Stimulated activated CD8-positive, alpha-beta memory T cell treated with anti-CD3 and anti-CD28 coated beads, Interleukin-7, amount 100 ng/mL, for 4 hours (primary cell): ENCODE measurements around the gene VPS54.
A peak's percentile ranks its signal among the peaks of the same experiment; 100 is the strongest.
"Not testable (repeated sequence)": the region's sequence is repeated elsewhere in the genome, so short reads cannot be mapped to it uniquely, and the experiment has no call there.

Source experiments
- DNase-seq, 2 donors: peaks; one replicate each; pipeline ENCODE4 v3.0.0-alpha.2; 2020; ENCODE audit warnings: low read depth in 2 of 2

The VPS54 gene

GRCh38 chr2:64024259-64024949 is 5.2 kb upstream of the VPS54 start:
- no peak for DNase-seq

- no peak for DNase-seq
These were observed 4.4 kb upstream of the VPS54 start for GRCh38 chr2:64023485-64024258.

- no peak for DNase-seq
These were observed 2.4 kb upstream of the VPS54 start for GRCh38 chr2:64021578-64021977.

GRCh38 chr2:64019975-64020528 is 824 bp upstream of the VPS54 start:
- no peak for DNase-seq

- peak in 1 of 2 donors; percentile 43 for DNase-seq
These were observed 536 bp downstream of the VPS54 start for GRCh38 chr2:64018701-64019082.

GRCh38 chr2:64017811-64018700 is 1.2 kb downstream of the VPS54 start:
- DNase-seq, result no peak

GRCh38 chr2:64015898-64016297 is 3.3 kb downstream of the VPS54 start:
- DNase-seq, result no peak

DNA sequence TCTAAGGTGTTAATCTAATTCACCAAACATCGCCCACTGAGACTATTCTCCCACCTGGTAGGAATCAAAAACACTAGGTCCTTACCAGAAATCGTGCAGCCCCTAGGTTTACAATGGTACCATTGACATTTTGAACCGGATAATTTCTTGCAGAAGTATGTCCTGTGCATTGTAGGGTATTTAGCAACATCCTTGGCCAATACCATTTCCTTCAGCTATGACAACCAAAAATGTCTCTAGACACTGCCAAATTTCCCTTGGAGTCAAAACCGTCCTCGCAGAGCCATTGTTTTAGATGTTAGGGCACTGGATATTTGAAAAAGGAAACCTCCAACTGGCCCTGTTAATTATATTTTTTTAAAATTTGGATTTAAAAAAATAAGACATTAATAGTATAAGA is 3.8 kb downstream of the VPS54 start:
- DNase-seq, result no peak

GRCh38 chr2:64014628-64015027 is 4.6 kb downstream of the VPS54 start:
- no peak for DNase-seq

DNA sequence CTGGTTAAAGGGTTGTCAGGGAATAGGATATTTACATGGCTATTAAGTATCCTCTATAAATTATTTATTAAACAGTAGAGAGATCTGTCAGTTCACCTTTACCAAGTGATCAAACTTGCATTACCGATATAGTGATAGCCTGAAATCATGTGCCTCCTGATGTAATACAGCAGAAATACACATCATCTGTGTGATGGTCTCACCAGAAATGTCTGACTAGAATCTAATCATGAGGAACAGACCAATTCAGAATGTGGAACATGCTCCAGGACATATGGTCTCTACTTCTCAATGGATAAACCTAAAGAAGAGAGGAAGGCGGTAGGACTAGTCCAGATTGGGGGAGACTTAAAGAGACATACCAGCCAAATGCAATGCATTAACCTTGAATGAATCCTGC is 6.2 kb downstream of the VPS54 start:
- DNase-seq, result no peak

DNA sequence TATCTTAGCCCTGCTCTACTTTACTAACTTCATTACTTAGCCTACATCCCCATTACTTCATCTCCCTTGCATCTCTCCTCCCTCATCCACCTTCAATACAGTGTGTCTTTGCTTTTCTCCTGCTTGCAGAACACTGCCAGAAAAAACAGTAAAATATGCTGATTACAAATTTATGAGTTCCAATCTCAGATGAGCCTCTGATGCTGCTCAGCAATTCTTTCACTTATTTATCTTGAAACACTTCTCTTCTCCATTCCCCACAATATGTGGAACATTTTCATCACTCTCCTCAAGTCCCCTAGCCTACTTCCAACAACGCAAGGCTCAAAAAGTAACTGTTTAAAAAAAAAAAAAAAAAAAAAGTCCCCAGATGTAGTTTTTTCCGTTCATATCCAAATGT is 7.1 kb downstream of the VPS54 start:
- DNase-seq, result no peak

DNA sequence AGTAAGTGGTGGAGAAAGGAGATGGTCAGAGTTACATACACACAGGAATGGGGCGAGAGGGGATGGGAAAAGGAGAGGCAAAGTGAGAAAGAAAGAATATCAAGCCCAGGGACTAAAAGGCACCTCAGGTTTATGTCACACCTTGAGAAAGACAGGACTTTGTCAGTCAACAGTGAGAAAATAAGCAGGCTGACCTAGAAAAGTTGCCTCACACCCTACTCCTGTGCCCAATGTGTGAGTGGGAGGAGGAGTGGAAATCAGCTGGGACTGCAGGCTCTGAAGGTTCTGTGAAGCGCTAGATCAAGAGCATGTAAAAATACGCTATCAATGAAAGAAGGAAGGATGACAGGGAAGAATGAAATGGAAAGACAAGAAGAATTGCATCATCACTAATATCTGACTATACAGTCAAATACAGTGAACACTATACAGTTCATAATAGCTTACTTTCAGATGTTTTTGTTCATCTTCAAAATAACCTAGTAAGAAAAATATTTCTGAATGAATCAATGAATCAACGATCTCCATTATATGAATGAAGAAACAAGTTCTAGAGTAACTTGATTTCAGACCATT is 10.7 kb downstream of the VPS54 start:
- no peak for DNase-seq

DNA sequence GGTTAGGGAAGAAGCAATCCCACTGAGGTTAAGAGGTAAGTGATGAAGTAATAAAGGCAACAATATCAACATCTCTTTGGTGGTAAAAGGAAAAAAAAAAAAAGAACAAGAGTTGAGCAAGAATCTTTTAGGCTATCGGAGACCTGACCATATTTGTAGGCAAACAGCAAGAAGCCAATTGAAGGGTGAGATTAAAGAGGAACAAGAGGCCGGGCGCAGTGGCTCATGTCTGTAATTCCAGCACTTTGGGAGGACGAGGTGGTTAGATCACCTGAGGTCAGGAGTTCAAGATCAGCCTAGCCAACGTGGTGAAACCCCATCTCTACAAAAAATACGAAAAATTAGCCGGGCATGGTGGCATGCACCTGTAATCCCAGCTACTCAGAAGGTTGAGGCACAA is 11.3 kb downstream of the VPS54 start:
- no peak for DNase-seq

DNA sequence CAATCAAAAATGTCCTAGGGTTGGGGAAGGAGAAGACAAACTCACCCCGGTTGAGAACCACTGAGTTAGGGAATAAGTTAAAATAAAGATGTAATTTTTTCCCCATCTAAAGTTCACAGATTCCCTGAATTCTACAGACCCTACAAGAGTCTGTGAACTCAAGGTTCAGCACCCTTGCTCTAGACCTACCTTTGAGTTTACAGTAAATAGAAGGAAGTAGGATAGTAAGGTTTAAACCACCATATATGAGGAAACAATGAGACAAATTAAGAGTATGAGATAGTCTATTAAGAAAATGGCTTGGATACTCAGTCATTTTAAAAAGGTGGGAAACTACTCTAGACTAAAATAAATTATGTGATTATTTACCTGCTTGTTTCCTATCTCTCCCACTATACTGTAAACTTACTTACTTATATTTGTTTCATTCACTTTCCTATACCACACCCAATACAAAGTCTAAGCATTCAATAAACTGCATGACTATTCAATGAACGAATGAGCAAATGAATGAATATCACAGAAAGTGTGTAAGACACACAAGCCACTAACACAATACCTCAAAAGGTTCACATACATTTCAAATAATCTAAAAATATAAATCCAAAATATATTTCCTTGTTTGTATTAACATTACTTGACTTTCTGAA is 13.4 kb downstream of the VPS54 start:
- no peak for DNase-seq

DNA sequence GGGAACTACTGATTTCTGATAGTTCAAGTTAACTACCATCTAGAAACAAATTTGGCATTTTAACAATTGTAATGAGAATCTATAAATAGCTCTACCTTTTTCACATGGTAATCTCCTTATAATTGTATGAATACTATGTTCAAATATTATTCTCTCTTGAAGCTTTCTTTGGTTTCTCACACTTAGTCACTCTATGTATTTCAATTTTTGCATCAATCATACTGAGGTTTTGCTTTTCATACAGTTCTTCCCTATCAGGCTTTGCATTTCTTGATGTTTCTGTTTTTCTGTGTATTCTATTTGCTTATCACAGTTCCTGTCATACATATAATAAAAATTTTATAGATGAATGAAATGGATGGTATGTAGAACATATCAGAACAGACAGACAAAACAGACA is 16.0 kb downstream of the VPS54 start:
- no peak for DNase-seq

- no peak for DNase-seq
These were observed 17.7 kb downstream of the VPS54 start for GRCh38 chr2:64001382-64002101.

- DNase-seq, result no peak
These were observed 18.4 kb downstream of the VPS54 start for GRCh38 chr2:64000630-64001381.

GRCh38 chr2:63999049-63999448 is 20.2 kb downstream of the VPS54 start:
- DNase-seq, result no peak

GRCh38 chr2:63996582-63997198 is 22.5 kb downstream of the VPS54 start:
- DNase-seq, result not testable (repeated sequence)
